22Rv1 (cell line): ENCODE measurements around the gene RPS27L.

Source experiments
- H3K27ac ChIP-seq: fragments of 450-650 bp; 2 replicates; pipeline ENCODE4 v1.5.1; 2017
- CTCF ChIP-seq: fragments of 450-650 bp; IDR thresholded peaks from 2 replicates; pipeline ENCODE4 v1.5.1; 2017; ENCODE audit warnings: mild to moderate bottlenecking
- ZFX ChIP-seq: fragments of 450-650 bp; IDR thresholded peaks from 2 replicates; pipeline ENCODE4 v1.6.1; 2017; ENCODE audit warnings: antibody characterized with exemption, borderline replicate concordance

Gene RPS27L

GRCh38 chr15:63190769-63191649 lies 33.7 kb upstream of the RPS27L start:
- no peak for TF ChIP-seq ZFX
- no peak for TF ChIP-seq CTCF
- H3K27ac ChIP-seq = no peak overlapping the region

- no peak overlapping the region for H3K27ac ChIP-seq
- TF ChIP-seq ZFX = no peak
- no peak for TF ChIP-seq CTCF
Observed at GRCh38 chr15:63189941-63190768, 32.9 kb upstream of the RPS27L start.

GRCh38 chr15:63188926-63189871 lies 31.9 kb upstream of the RPS27L start, which contains the start of gene RAB8B:
TSS of gene RAB8B (plus strand) at chr15:63189606. CDS start at chr15:63189625, 19 bp downstream.
- no peak within 1 kb of the TSS for H3K27ac ChIP-seq
- TF ChIP-seq ZFX (no peak), CTCF (no peak)

DNA sequence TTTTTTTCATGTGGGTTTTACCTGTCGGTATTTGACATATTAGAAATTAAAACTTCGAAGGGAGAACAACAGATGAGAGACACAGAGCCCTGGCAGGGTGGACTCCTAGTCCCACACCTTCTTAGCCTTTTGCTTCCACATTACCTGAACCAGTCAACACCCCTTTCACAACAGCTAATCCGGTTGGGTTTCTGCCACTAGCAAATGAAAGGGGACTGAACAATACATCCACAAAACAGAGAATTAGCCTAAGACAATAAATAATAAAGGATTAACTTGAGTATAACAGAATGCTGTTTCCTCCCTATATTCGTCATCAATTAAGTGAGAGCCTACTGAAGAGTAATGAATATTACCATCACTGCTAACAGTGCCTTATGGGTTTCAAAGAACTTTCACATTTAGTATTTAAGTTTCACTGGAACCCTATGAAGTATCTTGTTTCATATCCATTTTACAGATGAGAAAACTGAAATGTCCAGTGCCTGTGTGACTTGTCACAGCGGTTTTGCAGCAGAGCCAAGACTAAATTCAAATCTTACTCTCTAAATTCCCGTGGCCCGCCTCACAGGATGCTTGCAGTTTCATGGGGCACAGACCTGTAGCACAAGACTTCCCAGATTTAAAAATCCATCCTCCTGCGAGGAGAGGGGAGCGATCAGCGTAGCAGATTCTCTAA lies 31.1 kb upstream of the RPS27L start:
- TF ChIP-seq ZFX = no peak
- TF ChIP-seq CTCF = no peak
- H3K27ac ChIP-seq = no peak overlapping the region

DNA sequence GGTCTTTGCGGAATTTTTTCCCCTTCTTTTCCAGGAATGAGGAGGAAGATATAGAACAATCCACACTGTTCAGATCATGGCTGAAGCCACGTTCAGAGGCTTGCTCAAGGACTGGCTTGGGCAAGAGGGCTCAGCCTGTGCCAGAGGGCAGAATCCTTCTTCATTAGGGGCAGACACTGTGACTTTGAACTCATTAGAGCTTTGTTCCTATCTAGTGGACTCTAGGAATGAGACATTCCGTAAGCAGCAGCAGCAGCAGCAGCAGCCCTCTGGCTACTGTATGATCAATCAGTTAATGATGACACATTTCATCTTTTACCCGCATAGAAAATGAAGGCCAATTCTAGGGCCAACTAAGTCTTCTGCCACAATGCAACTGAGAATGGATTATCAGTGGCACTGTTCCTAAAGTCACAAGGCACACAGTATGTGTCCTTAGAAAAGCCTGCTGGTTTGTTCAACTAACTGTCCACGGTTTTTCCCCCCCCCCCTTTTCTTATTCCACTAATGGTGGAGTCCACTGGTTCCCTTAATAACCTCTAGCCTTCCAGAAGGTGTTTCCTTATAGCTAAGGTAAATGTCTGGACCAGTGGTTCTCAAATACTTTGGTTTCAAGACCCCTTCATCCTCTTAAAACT lies 30.4 kb upstream of the RPS27L start:
- H3K27ac ChIP-seq = no peak overlapping the region
- no peak for TF ChIP-seq CTCF

DNA sequence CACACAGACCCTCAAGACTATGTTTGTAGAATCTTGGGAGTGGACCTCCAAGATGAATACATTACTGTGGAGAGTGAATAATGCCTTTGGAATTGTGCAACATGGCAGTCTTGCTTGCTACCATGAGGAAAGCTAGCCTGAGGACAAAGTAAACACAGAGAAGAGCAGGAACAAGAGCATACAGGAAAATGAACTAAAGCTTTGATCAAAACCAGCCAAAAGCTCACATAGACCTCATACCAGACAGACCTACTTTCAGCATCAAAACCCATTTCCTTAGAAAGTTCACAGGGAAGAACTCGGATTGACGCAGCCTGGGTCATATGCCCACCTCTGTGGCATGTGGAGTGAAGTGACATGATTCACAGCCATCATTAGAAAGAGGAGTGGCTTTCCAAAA lies 28.8 kb upstream of the RPS27L start:
- TF ChIP-seq CTCF (no peak), ZFX (no peak)

More for the DNA sequence above, 28.8 kb upstream of the RPS27L start:
- no peak overlapping the region for H3K27ac ChIP-seq
